BLaER1 treated with 17β-estradiol and CSF1 and Interleukin-3, amounts not matched to agents 10 nM and 100 nM (cell line): ENCODE data around the gene C2CD4A.
A peak's percentile ranks its signal among the peaks of the same experiment; 100 is the strongest.
"Not testable (repeated sequence)": the region's sequence is repeated elsewhere in the genome, so short reads cannot be mapped to it uniquely, and the experiment has no call there.

Source experiments
- H3K27ac ChIP-seq, 11 experiments: shearing (Covaris generic); formaldehyde crosslinking; 2 replicates each; pipeline ENCODE4 v1.8.1; 2022
- H3K27me3 ChIP-seq, 11 experiments: shearing (Covaris generic); formaldehyde crosslinking; 2 replicates each; pipeline ENCODE4 v1.8.1; 2022
- H3K36me3 ChIP-seq, 11 experiments: shearing (Covaris generic); formaldehyde crosslinking; 2 replicates each; pipeline ENCODE4 v1.8.1; 2022
- H3K4me1 ChIP-seq, 10 experiments: shearing (Covaris generic); formaldehyde crosslinking; 2 replicates each; pipeline ENCODE4 v1.8.1; 2022
- H3K4me2 ChIP-seq, 11 experiments: shearing (Covaris generic); formaldehyde crosslinking; 2 replicates each; pipeline ENCODE4 v1.8.1; 2022
- H3K4me3 ChIP-seq, 10 experiments: shearing (Covaris generic); formaldehyde crosslinking; 2 replicates each; pipeline ENCODE4 v1.8.1; 2022
- H3K9ac ChIP-seq, 11 experiments: shearing (Covaris generic); formaldehyde crosslinking; 2 replicates each; pipeline ENCODE4 v1.8.1; 2022
- H3K9me3 ChIP-seq, 11 experiments: shearing (Covaris generic); formaldehyde crosslinking; replicated peaks in 1 of 11; 2 replicates each; pipeline ENCODE4 v1.8.1; 2022
- H4K20me1 ChIP-seq, 11 experiments: shearing (Covaris generic); formaldehyde crosslinking; 2 replicates each; pipeline ENCODE4 v1.8.1; 2022
- Cebpa-rat ChIP-seq, 11 experiments: shearing (Covaris generic); IDR thresholded peaks; 2 replicates each; pipeline ENCODE4 v1.8.1; 2022

C2CD4A gene

GRCh38 chr15:62046078-62046743 lies 20.6 kb upstream of the C2CD4A start:
- Histone ChIP-seq H3K4me3 (no peak overlapping the region), H3K4me2 (peak overlapping the region; percentile 1 to 78 (median 32); a peak in 14 of 22 replicates), H3K27ac (peak overlapping the region in 1 of 11 experiments; percentile 17; a peak in 1 of 22 replicates), H3K9ac (peak overlapping the region in 1 of 11 experiments; percentile 53; a peak in 1 of 22 replicates), H3K27me3 (no peaks in the 10 kb centered on the region), H3K4me1 (peaks cover 11 to 42% (median 21%) of the 10 kb centered on the region in 10 experiments; a peak in 19 of 20 replicates), H4K20me1 (peaks cover 14 to 78% (median 31%) of the 10 kb centered on the region in 11 experiments; a peak in 19 of 22 replicates), H3K9me3 (peaks cover 0 to 13% (median 9%) of the 10 kb centered on the region in 11 experiments; a peak in 13 of 22 replicates), H3K36me3 (peaks cover 18 to 39% (median 26%) of the 10 kb centered on the region in 11 experiments)
- no peak for TF ChIP-seq Cebpa-rat (IDR thresholded peaks at IDR 0.05)

- peaks cover 11 to 54% (median 21%) of the 10 kb centered on the region in 10 experiments; a peak in 19 of 20 replicates for H3K4me1 ChIP-seq
- H3K4me2 ChIP-seq: peak overlapping the region in 8 of 11 experiments; percentile 1 to 78 (median 42); a peak in 12 of 22 replicates
- H3K9me3 ChIP-seq: peaks cover 0 to 18% (median 9%) of the 10 kb centered on the region in 11 experiments; a peak in 13 of 22 replicates
- H4K20me1 ChIP-seq: peaks cover 17 to 80% (median 43%) of the 10 kb centered on the region in 11 experiments; a peak in 19 of 22 replicates
- no peak overlapping the region for H3K4me3 ChIP-seq
- TF ChIP-seq Cebpa-rat (IDR thresholded peaks at IDR 0.05): no peak
- H3K36me3 ChIP-seq: peaks cover 12 to 31% (median 20%) of the 10 kb centered on the region in 11 experiments; a peak in 19 of 22 replicates
- peak overlapping the region in 2 of 11 experiments; percentile 5 to 18; a peak in 2 of 22 replicates for H3K27ac ChIP-seq
- no peak overlapping the region; a peak in 1 of 22 replicates for H3K9ac ChIP-seq
- no peaks in the 10 kb centered on the region for H3K27me3 ChIP-seq
Observed at GRCh38 chr15:62047282-62047827, 19.4 kb upstream of the C2CD4A start.

- H3K9ac ChIP-seq, H3K4me2 ChIP-seq, H3K27ac ChIP-seq, H3K4me3 ChIP-seq, H3K27me3 ChIP-seq: not testable (repeated sequence)
- peaks cover 11 to 63% (median 28%) of the 10 kb centered on the region in 10 experiments; a peak in 19 of 20 replicates for H3K4me1 ChIP-seq
- peaks cover 26 to 80% (median 52%) of the 10 kb centered on the region in 11 experiments; a peak in 20 of 22 replicates for H4K20me1 ChIP-seq
- H3K9me3 ChIP-seq: peaks cover 0 to 18% (median 9%) of the 10 kb centered on the region in 11 experiments; a peak in 13 of 22 replicates
- peaks cover 7 to 22% (median 12%) of the 10 kb centered on the region in 11 experiments; a peak in 19 of 22 replicates for H3K36me3 ChIP-seq
Observed at GRCh38 chr15:62048254-62048653, 18.5 kb upstream of the C2CD4A start.

GRCh38 chr15:62050115-62050514 lies 16.7 kb upstream of the C2CD4A start:
- TF ChIP-seq Cebpa-rat (IDR thresholded peaks at IDR 0.05): no peak
- H3K27me3 ChIP-seq: no peaks in the 10 kb centered on the region
- H3K9ac ChIP-seq: 0 out of 22 replicates have a peak overlapping the region, but pooled peaks of 1 of the 11 experiments have one; percentile 38
- peaks cover 13 to 80% (median 30%) of the 10 kb centered on the region in 10 experiments; a peak in 19 of 20 replicates for H3K4me1 ChIP-seq
- H3K36me3 ChIP-seq: peaks cover 4 to 14% (median 7%) of the 10 kb centered on the region in 11 experiments; a peak in 8 of 22 replicates
- H3K4me2 ChIP-seq: peak overlapping the region in 3 of 11 experiments; percentile 24 to 73 (median 61); a peak in 4 of 22 replicates
- peaks cover 44 to 80% (median 70%) of the 10 kb centered on the region in 11 experiments; a peak in 21 of 22 replicates for H4K20me1 ChIP-seq
- peaks cover 0 to 18% (median 9%) of the 10 kb centered on the region in 11 experiments; a peak in 13 of 22 replicates for H3K9me3 ChIP-seq
- H3K4me3 ChIP-seq: no peak overlapping the region
- H3K27ac ChIP-seq: no peak overlapping the region; a peak in 1 of 22 replicates

GRCh38 chr15:62051166-62051565 lies 15.6 kb upstream of the C2CD4A start:
- H3K27me3 ChIP-seq: no peaks in the 10 kb centered on the region
- peaks cover 0 to 18% (median 9%) of the 10 kb centered on the region in 11 experiments; a peak in 13 of 22 replicates for H3K9me3 ChIP-seq
- H3K4me2 ChIP-seq: peak overlapping the region in 2 of 11 experiments; percentile 4 to 61; a peak in 4 of 22 replicates
- H3K36me3 ChIP-seq: peaks cover 4 to 14% (median 9%) of the 10 kb centered on the region in 11 experiments; a peak in 10 of 22 replicates
- peaks cover 46 to 80% (median 72%) of the 10 kb centered on the region in 11 experiments; a peak in 21 of 22 replicates for H4K20me1 ChIP-seq
- H3K4me1 ChIP-seq: peaks cover 11 to 80% (median 26%) of the 10 kb centered on the region in 10 experiments; a peak in 19 of 20 replicates
- no peak for TF ChIP-seq Cebpa-rat (IDR thresholded peaks at IDR 0.05)
- H3K27ac ChIP-seq: no peak overlapping the region
- no peak overlapping the region; a peak in 1 of 22 replicates for H3K9ac ChIP-seq
- no peak overlapping the region for H3K4me3 ChIP-seq

GRCh38 chr15:62052713-62053112 lies 14.1 kb upstream of the C2CD4A start:
- Histone ChIP-seq H3K4me1 (peaks cover 0 to 76% (median 15%) of the 10 kb centered on the region in 10 experiments; a peak in 16 of 20 replicates), H3K27me3 (no peaks in the 10 kb centered on the region), H3K4me2 (peak overlapping the region in 9 of 11 experiments; percentile 4 to 61 (median 18); a peak in 6 of 22 replicates), H3K4me3 (no peak overlapping the region), H3K9ac (no peak overlapping the region), H3K9me3 (peaks cover 0 to 18% (median 9%) of the 10 kb centered on the region in 11 experiments; a peak in 13 of 22 replicates), H3K36me3 (peaks cover 5 to 17% (median 9%) of the 10 kb centered on the region in 11 experiments; a peak in 12 of 22 replicates), H4K20me1 (peaks cover 37 to 78% (median 62%) of the 10 kb centered on the region in 11 experiments; a peak in 21 of 22 replicates), H3K27ac (no peak overlapping the region)
- no peak for TF ChIP-seq Cebpa-rat (IDR thresholded peaks at IDR 0.05)

- TF ChIP-seq Cebpa-rat (IDR thresholded peaks at IDR 0.05): no peak
- Histone ChIP-seq H3K27ac (no peak overlapping the region), H3K4me2 (peak overlapping the region in 5 of 11 experiments; percentile 4 to 61 (median 30); a peak in 7 of 22 replicates), H3K4me3 (no peak overlapping the region), H3K4me1 (peaks cover 6 to 83% (median 22%) of the 10 kb centered on the region in 10 experiments), H4K20me1 (peaks cover 43 to 85% (median 69%) of the 10 kb centered on the region in 11 experiments), H3K9ac (peak overlapping the region in 1 of 11 experiments; percentile 25; a peak in 1 of 22 replicates), H3K27me3 (no peaks in the 10 kb centered on the region), H3K36me3 (peaks cover 5 to 22% (median 9%) of the 10 kb centered on the region in 11 experiments; a peak in 13 of 22 replicates), H3K9me3 (peaks cover 0 to 18% (median 9%) of the 10 kb centered on the region in 11 experiments; a peak in 13 of 22 replicates)
Observed at GRCh38 chr15:62053439-62054085, 13.2 kb upstream of the C2CD4A start.

- Histone ChIP-seq H3K27ac (no peak overlapping the region), H4K20me1 (peaks cover 45 to 94% (median 72%) of the 10 kb centered on the region in 11 experiments), H3K4me3 (no peak overlapping the region), H3K4me2 (peak overlapping the region in 3 of 11 experiments; percentile 7 to 61 (median 54); a peak in 4 of 22 replicates), H3K27me3 (no peaks in the 10 kb centered on the region), H3K9me3 (peaks cover 0 to 17% (median 8%) of the 10 kb centered on the region in 11 experiments; a peak in 13 of 22 replicates), H3K9ac (no peak overlapping the region), H3K4me1 (peaks cover 14 to 88% (median 29%) of the 10 kb centered on the region in 10 experiments), H3K36me3 (peaks cover 5 to 22% (median 9%) of the 10 kb centered on the region in 11 experiments; a peak in 13 of 22 replicates)
- no peak for TF ChIP-seq Cebpa-rat (IDR thresholded peaks at IDR 0.05)
Observed at GRCh38 chr15:62054979-62055378, 11.8 kb upstream of the C2CD4A start.
